Colonic mucosa (tissue), 4 donors: Measurements from ENCODE around the gene ADPRH. TPM values are rescaled to one million over a fixed set of nuclear protein-coding genes. Genes with fewer than 3 reads are reported as not detected.
"Not testable (repeated sequence)": the region's sequence is repeated elsewhere in the genome, so short reads cannot be mapped to it uniquely, and the experiment has no call there.

Source experiments
- DNase-seq: peaks from one replicate; pipeline ENCODE4 v3.0.0-alpha.2; 2020
- H3K27ac ChIP-seq: fragments of 200-600 bp; one replicate; pipeline ENCODE4 v1.8.0; 2021
- H3K27me3 ChIP-seq: fragments of 200-600 bp; one replicate; pipeline ENCODE4 v1.8.0; 2021
- H3K36me3 ChIP-seq: fragments of 200-600 bp; one replicate; pipeline ENCODE4 v1.8.0; 2021
- H3K4me1 ChIP-seq: fragments of 200-600 bp; one replicate; pipeline ENCODE4 v1.8.0; 2021; ENCODE audit warnings: mild to moderate bottlenecking
- H3K4me3 ChIP-seq: fragments of 200-600 bp; one replicate; pipeline ENCODE4 v1.8.0; 2021
- H3K9ac ChIP-seq, 2 donors: one replicate each; pipeline ENCODE4 v1.7.0; 2013; ENCODE audit warnings: control low read depth in 2 of 2, low read depth in 2 of 2, low read length in 2 of 2
- H3K9me3 ChIP-seq: fragments of 200-600 bp; one replicate; pipeline ENCODE4 v1.8.0; 2021
- CTCF ChIP-seq: fragments of 200-600 bp; IDR thresholded peaks from one replicate; pipeline ENCODE4 v1.8.0; 2022; ENCODE audit warnings: antibody characterized with exemption, mild to moderate bottlenecking
- intact Hi-C: fragments of 100-400 bp; cut with DNase I; formaldehyde crosslinking; loops from one replicate; pipeline ENCODE4 v1.14.1; 2022
- total RNA-seq, 2 donors: library from RNA; stranded (reverse); fragmentation: NEBNext Ultra II Directional in 1 of 2; extraction: Animal tissue kit (Norgen Biotek cat#: 25700) in 1 of 2; gene quantifications; one replicate each; pipeline ENCODE4 v1.2.1, GENCODE V29; 2021
- donor health status: healthy.
- donor health status: DM: no; HTN: no; CAD: no.
- donor health status: DM: no; HTN: no; CAD: no.

Gene ADPRH
- total RNA-seq, 2 donors from 2014 or later = 2.0 to 3.3 TPM

GRCh38 chr3:119547227-119547626 is 32.1 kb upstream of the ADPRH start:
- H3K9me3 ChIP-seq = no peaks in the 10 kb centered on the region
- no peak for DNase-seq
- no peaks in the 10 kb centered on the region for H3K27me3 ChIP-seq
- no peak overlapping the region for H3K27ac ChIP-seq
- no peak overlapping the region for H3K9ac ChIP-seq
- intact Hi-C loops = no loop called here
- no peak overlapping the region for H3K4me3 ChIP-seq
- no peak for TF ChIP-seq CTCF
- no peaks in the 10 kb centered on the region for H3K4me1 ChIP-seq
- no peaks in the 10 kb centered on the region for H3K36me3 ChIP-seq

- Histone ChIP-seq H3K4me1 (no peaks in the 10 kb centered on the region), H3K27me3 (no peaks in the 10 kb centered on the region), H3K9me3 (no peaks in the 10 kb centered on the region), H3K36me3 (no peaks in the 10 kb centered on the region), H3K4me3 (no peak overlapping the region), H3K27ac (no peak overlapping the region), H3K9ac (no peak overlapping the region)
- TF ChIP-seq CTCF = no peak
- intact Hi-C loops = no loop called here
- no peak for DNase-seq
Observed at GRCh38 chr3:119548341-119548740, 31.0 kb upstream of the ADPRH start.

DNA sequence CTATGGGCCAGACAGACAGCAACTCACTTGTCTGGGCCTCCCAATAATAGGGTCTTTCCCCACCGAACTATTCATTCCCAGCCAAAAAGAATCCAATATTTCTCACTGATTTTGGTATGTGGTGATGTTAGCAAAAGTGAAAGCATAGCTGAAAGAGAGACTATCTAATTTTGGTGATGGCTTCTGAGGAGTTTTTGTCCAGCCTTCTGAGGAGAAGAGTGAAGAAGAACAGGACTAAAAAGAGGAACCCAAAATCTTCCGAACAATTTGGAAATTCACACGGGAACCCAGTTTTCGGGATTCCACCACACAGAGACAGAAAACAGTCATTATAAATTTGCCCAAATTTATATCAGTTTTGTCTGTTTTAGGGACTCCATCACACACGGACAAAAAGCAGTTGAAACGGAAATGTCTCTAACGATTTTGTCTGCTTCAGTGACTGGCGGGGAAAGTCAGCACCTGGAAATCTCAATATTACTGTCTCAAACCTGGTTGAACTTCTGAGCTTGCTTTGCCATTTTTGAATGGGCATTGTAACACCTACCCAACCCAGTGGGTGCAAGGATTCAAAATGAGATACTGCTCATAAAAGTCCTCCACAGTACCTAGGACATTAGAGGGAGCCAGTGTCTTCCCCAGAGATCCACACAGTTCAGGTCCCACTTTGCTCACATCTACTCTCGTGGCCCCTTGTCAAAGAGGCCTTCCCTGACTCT is 28.9 kb upstream of the ADPRH start:
- DNase-seq = no peak
- intact Hi-C loops = no loop called here
- Histone ChIP-seq H3K9ac (no peak overlapping the region), H3K27ac (no peak overlapping the region), H3K27me3 (no peaks in the 10 kb centered on the region), H3K9me3 (no peaks in the 10 kb centered on the region), H3K4me3 (no peak overlapping the region), H3K4me1 (no peaks in the 10 kb centered on the region), H3K36me3 (no peaks in the 10 kb centered on the region)
- no peak for TF ChIP-seq CTCF

DNA sequence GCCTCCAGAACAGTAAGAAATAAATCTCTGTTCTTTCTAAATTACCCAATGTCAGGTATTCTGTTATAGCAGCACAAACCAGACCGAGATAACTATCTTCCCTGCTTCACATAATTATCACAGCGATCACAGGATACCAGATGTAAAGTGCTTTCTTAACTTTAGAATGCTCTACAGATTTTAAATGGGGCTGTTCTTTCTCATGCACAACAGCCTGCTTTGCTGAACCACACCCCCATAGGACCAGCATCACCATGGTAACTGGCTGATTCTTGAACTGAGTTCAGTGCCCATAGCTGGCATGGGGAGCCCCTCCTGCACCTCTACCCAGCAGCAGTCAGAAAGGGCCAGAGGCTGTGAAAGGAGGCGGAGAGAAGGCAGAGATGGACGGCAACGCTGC is 27.7 kb upstream of the ADPRH start:
- Histone ChIP-seq H3K36me3 (no peaks in the 10 kb centered on the region), H3K27ac (no peak overlapping the region), H3K9me3 (no peaks in the 10 kb centered on the region), H3K4me3 (no peak overlapping the region), H3K9ac (no peak overlapping the region), H3K4me1 (no peaks in the 10 kb centered on the region), H3K27me3 (no peaks in the 10 kb centered on the region)
- intact Hi-C loops = no loop called here
- no peak for TF ChIP-seq CTCF
- no peak for DNase-seq

GRCh38 chr3:119552928-119553327 is 26.4 kb upstream of the ADPRH start:
- H3K4me1 ChIP-seq, intact Hi-C loops, H3K27ac ChIP-seq, H3K9ac ChIP-seq, H3K27me3 ChIP-seq, H3K9me3 ChIP-seq, H3K36me3 ChIP-seq, DNase-seq, H3K4me3 ChIP-seq: not testable (repeated sequence)

DNA sequence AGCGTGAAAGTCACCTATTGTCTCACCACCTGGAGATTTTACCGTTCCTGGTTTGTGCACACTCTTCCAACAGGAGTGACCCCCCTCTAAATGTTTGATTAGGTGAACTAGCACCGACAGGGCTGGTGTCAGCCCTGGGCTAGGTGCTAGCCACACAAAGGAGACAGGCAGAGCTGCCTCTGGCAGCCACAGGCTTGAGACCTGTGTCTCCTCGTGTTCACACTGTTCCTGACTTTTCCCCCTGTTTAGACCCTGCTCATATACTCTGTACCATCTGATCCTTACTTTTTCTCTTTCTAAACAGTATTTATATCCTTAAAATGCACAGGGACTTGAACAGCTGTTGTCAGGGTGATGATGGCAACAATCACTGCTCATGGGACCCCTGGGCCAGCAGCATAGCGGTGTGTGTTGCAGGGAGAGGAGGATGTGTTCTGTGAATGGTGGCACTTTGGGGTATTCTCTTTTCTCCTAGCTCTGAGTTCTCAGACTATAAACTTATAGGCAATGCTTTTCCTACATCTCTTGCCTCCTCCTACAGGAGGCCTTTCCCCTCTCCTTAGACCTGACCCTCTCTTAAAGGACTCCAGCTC is 25.4 kb upstream of the ADPRH start:
- no peak overlapping the region for H3K27ac ChIP-seq
- H3K36me3 ChIP-seq = no peaks in the 10 kb centered on the region
- DNase-seq = no peak
- no peaks in the 10 kb centered on the region for H3K27me3 ChIP-seq
- intact Hi-C loops = no loop called here
- no peak overlapping the region for H3K4me3 ChIP-seq
- H3K9me3 ChIP-seq = no peaks in the 10 kb centered on the region
- TF ChIP-seq CTCF = no peak
- no peaks in the 10 kb centered on the region for H3K4me1 ChIP-seq
- no peak overlapping the region for H3K9ac ChIP-seq
